ENCODE measurements around the gene MKKS.

MKKS gene

DNA sequence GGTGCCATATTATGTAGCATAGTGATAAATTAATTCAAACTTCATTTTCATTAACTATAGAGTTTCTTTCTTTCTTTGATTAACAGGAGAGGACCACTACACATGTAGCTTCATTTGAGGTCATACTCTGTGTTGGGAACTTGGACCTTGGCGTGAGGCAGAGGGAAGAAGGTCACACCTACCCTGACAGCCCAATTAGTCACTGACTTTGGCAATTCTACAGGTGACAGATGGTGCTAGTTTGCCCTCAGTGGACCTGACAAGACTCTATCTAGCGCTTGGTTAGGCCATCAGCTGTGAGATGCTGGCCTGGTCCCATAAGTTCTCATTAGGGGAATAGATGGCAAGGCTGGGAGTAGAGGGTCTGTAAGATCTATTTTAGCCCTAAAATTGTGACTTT is 15.2 kb upstream of the MKKS start:
- no peak overlapping the region for H3K4me3 ChIP-seq (ENCODE audit: low read depth, low read length)
- peaks cover 13% of the 10 kb centered on the region for H3K4me1 ChIP-seq (ENCODE audit: control insufficient read depth, insufficient read depth, low read length)
- H3K36me3 ChIP-seq (ENCODE audit: control insufficient read depth, insufficient read depth, low read length), result no peaks in the 10 kb centered on the region
- no peaks in the 10 kb centered on the region for H3K27me3 ChIP-seq (ENCODE audit: control insufficient read depth, insufficient read depth, low read length)
- no peak overlapping the region for H3K9ac ChIP-seq (ENCODE audit: low read depth, low read length)
- H3K9me3 ChIP-seq (ENCODE audit: control insufficient read depth, insufficient read depth, low read length), result no peaks in the 10 kb centered on the region
- no peak overlapping the region for H3K27ac ChIP-seq (ENCODE audit: low read depth, low read length)

DNA sequence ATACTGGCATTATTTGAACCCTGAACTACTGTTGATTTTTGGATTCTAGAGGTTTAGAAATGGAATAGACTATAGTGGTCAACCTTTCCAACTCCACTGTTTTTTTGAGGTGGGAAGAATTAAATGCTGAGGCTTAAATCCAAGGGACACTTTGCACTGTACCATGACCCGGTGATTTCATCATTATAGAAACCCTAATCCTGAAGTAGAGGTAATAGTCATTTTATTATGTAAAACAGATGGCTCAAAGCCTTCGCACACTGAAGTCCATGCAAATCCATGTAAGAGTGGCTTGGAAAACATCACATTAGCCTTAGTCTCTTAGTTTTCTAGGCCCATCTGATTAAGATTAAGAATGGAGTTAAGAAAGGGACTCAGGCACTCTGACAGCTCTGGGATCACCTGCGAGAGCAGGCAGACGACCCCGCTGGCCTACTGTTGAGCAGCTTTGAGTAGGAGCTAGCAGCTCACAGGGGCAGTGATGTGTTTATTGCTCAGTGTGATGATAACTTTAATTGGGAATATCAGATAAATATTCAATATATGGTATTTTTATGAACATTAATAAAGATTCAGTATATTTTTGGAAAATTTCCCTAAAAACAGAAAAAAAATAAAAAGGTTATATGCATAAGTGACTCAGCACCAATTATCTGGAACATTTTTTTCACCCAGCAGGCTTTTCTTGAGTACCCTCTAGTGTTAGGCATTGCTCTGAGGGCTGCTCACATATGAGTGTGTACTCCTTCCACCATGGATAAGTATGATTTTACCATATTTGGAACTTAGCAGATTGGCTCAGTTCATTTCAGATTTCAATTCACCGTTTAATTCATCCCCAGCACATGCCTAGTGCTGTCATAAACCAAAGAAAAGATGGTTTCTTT is 14.5 kb upstream of the MKKS start:
- peaks cover 9% of the 10 kb centered on the region for H3K4me1 ChIP-seq (ENCODE audit: control insufficient read depth, insufficient read depth, low read length)
- H3K9ac ChIP-seq (ENCODE audit: low read depth, low read length), result no peak overlapping the region
- no peaks in the 10 kb centered on the region for H3K27me3 ChIP-seq (ENCODE audit: control insufficient read depth, insufficient read depth, low read length)
- peak overlapping the region; percentile 24 for H3K27ac ChIP-seq (ENCODE audit: low read depth, low read length)
- no peaks in the 10 kb centered on the region for H3K9me3 ChIP-seq (ENCODE audit: control insufficient read depth, insufficient read depth, low read length)
- H3K36me3 ChIP-seq (ENCODE audit: control insufficient read depth, insufficient read depth, low read length), result no peaks in the 10 kb centered on the region
- no peak overlapping the region for H3K4me3 ChIP-seq (ENCODE audit: low read depth, low read length)

DNA sequence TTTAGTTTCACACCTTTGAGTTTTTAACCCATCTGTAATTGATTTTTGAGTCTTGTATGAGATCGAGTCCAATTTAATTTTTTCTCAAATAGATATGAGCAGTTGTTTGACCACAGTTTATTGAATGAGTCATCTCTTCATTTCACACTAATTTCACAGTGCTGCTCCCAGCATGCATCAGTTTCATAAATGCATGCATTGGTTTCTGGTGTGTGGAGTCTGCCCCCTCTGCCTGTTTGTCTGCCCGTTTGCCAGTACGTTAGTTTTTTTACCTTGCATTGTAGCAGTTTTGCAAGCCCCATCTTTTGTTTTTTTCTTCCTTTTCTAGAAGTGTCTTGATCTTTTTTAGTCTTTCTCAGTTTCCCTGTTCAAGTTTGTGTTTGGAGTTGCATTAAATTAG is 13.0 kb upstream of the MKKS start:
- Histone ChIP-seq H3K27ac (ENCODE audit: low read depth, low read length) (no peak overlapping the region), H3K4me1 (ENCODE audit: control insufficient read depth, insufficient read depth, low read length) (peaks cover 9% of the 10 kb centered on the region), H3K9ac (ENCODE audit: low read depth, low read length) (no peak overlapping the region)

GRCh38 chr20:10445758-10446157 is 11.7 kb upstream of the MKKS start:
- no peaks in the 10 kb centered on the region for H3K27me3 ChIP-seq (ENCODE audit: control insufficient read depth, insufficient read depth, low read length)
- no peak overlapping the region for H3K4me3 ChIP-seq (ENCODE audit: low read depth, low read length)
- no peaks in the 10 kb centered on the region for H3K9me3 ChIP-seq (ENCODE audit: control insufficient read depth, insufficient read depth, low read length)
- no peak overlapping the region for H3K9ac ChIP-seq (ENCODE audit: low read depth, low read length)
- peaks cover 9% of the 10 kb centered on the region for H3K4me1 ChIP-seq (ENCODE audit: control insufficient read depth, insufficient read depth, low read length)
- H3K36me3 ChIP-seq (ENCODE audit: control insufficient read depth, insufficient read depth, low read length), result no peaks in the 10 kb centered on the region
- no peak overlapping the region for H3K27ac ChIP-seq (ENCODE audit: low read depth, low read length)

More for the DNA sequence above, 13.0 kb upstream of the MKKS start:
- no peaks in the 10 kb centered on the region for H3K27me3 ChIP-seq (ENCODE audit: control insufficient read depth, insufficient read depth, low read length)
- H3K4me3 ChIP-seq (ENCODE audit: low read depth, low read length), result no peak overlapping the region
- H3K9me3 ChIP-seq (ENCODE audit: control insufficient read depth, insufficient read depth, low read length), result no peaks in the 10 kb centered on the region
- H3K36me3 ChIP-seq (ENCODE audit: control insufficient read depth, insufficient read depth, low read length), result no peaks in the 10 kb centered on the region

DNA sequence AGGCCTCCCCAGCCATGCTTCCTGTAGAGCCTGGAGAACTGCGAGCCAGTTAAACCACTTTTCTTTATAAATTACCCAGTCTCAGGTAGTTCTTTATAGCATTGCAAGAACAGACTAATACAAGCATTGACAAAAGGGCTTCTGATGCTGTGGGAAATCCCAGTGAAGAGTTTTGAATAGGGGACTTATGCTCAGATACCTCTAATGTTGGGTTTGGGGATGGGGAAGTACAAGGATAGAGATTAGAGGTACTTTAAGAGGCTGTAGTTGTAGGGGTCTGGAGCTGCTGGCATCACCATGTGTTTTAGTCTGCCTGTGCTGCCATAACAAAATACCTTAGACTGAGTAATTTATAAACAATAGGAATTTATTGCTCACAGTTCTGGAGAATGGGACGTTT is 9.9 kb upstream of the MKKS start:
- Histone ChIP-seq H3K9me3 (ENCODE audit: control insufficient read depth, insufficient read depth, low read length) (no peaks in the 10 kb centered on the region), H3K27ac (ENCODE audit: low read depth, low read length) (no peak overlapping the region), H3K9ac (ENCODE audit: low read depth, low read length) (no peak overlapping the region), H3K4me3 (ENCODE audit: low read depth, low read length) (no peak overlapping the region), H3K4me1 (ENCODE audit: control insufficient read depth, insufficient read depth, low read length) (peaks cover 9% of the 10 kb centered on the region), H3K36me3 (ENCODE audit: control insufficient read depth, insufficient read depth, low read length) (no peaks in the 10 kb centered on the region), H3K27me3 (ENCODE audit: control insufficient read depth, insufficient read depth, low read length) (no peaks in the 10 kb centered on the region)

GRCh38 chr20:10438217-10438616 is 4.2 kb upstream of the MKKS start:
- Histone ChIP-seq H3K4me1 (ENCODE audit: control insufficient read depth, insufficient read depth, low read length) (0 out of 2 replicates have a peak, but pooled peaks cover 5% of the 10 kb centered on the region), H3K36me3 (ENCODE audit: control insufficient read depth, insufficient read depth, low read length) (no peaks in the 10 kb centered on the region), H3K9ac (ENCODE audit: low read depth, low read length) (no peak overlapping the region), H3K4me3 (ENCODE audit: low read depth, low read length) (no peak overlapping the region), H3K27me3 (ENCODE audit: control insufficient read depth, insufficient read depth, low read length) (no peaks in the 10 kb centered on the region), H3K9me3 (ENCODE audit: control insufficient read depth, insufficient read depth, low read length) (no peaks in the 10 kb centered on the region), H3K27ac (ENCODE audit: low read depth, low read length) (no peak overlapping the region)

DNA sequence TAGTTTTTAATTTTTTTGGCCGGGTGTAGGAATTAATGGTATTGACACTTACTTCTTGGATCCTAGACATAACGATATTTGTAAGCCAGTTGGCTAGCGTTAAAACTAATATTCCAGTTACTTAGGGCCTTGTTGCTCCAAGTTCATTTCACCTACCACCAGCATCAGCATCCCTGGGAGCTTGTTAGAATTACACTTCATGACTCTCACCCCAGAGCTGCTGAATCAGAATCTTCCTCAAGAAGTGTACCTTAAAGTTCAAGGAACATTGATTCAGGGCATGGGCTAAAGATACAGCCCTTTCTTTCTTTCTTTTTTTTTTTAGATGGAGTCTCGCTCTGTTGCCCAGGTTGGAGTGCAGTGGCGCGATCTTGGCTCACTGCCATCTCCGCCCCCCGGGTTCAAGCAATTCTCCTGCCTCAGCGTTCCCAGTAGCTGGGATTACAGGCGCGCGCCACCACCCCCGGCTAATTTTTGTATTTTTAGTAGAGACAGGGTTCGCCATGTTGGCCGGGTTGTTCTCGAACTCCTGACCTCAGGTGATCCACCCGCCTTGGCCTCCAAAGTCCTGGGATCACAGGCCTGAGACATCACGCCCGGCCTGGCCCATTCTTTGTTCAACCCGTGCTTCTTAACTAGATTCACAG is 2.2 kb upstream of the MKKS start:
- Histone ChIP-seq H3K36me3 (ENCODE audit: control insufficient read depth, insufficient read depth, low read length) (no peaks in the 10 kb centered on the region), H3K9ac (ENCODE audit: low read depth, low read length) (no peak overlapping the region), H3K27me3 (ENCODE audit: control insufficient read depth, insufficient read depth, low read length) (no peaks in the 10 kb centered on the region), H3K27ac (ENCODE audit: low read depth, low read length) (no peak overlapping the region), H3K4me3 (ENCODE audit: low read depth, low read length) (peak overlapping the region; percentile 92), H3K4me1 (ENCODE audit: control insufficient read depth, insufficient read depth, low read length) (0 out of 2 replicates have a peak, but pooled peaks cover 5% of the 10 kb centered on the region), H3K9me3 (ENCODE audit: control insufficient read depth, insufficient read depth, low read length) (no peaks in the 10 kb centered on the region)

DNA sequence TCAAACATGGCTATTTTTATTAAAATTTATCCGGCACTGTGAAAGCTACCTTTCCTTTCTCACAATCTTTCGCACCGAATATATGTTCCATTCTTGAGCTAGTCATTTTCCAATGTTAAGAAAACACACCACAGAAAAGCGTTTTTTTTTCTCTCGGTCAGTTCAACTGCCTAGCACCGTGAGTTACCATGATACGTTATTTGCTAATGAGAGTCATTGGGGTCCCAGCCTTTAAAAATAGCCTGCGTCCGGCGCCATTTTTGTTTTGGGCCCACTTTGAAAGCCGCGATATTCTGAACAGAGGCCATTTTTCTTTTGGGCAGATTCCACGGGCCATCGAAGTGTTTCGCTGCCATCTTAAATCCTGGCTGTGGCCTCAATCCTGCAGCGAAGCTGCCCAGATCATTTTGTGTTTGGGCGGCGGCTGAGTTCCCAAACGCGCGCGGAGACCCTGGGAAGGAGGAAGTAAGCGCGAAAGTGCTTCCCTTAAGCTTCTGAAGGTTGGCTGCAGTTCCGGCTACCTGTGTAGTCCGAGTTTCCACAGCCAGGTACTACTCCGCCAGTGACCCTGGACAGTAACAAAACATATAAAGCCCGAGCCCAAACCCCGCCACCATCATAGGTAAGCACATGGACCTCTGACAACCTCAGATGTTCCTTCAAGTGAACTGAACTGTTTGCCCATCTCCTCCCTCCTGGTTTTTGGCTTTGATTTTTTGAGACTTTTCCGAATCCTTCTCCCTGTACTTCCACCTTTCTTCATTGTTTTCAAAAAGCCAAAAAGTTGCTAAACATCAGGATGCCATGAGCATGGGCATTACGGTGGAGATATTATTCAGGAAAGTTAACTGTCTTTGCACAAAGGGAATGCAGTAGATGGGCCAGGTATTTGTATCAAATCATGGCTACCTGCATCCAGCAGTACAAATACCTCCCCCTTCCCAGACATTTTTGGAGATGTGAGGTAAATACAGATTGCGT is 1.1 kb upstream of the MKKS start, which contains the start of gene SLX4IP:
Gene SLX4IP, plus strand, starts transcription at position 474 of the 981 bp plus-strand sequence. CDS start 22,900 bp downstream, outside the sequence.
- no peaks in the 10 kb centered on the region for H3K36me3 ChIP-seq (ENCODE audit: control insufficient read depth, insufficient read depth, low read length)
- H3K4me3 ChIP-seq (ENCODE audit: low read depth, low read length), result peak within 1 kb of the TSS; percentile 92
- H3K9ac ChIP-seq (ENCODE audit: low read depth, low read length), result peak within 1 kb of the TSS; percentile 91
- peak within 1 kb of the TSS; percentile 97 for H3K27ac ChIP-seq (ENCODE audit: low read depth, low read length)
- H3K27me3 ChIP-seq (ENCODE audit: control insufficient read depth, insufficient read depth, low read length), result no peaks in the 10 kb centered on the region
- peaks cover 6% of the 10 kb centered on the region for H3K4me1 ChIP-seq (ENCODE audit: control insufficient read depth, insufficient read depth, low read length)
- no peaks in the 10 kb centered on the region for H3K9me3 ChIP-seq (ENCODE audit: control insufficient read depth, insufficient read depth, low read length)

- Histone ChIP-seq H3K4me3 (ENCODE audit: low read depth, low read length) (peak overlapping the region; percentile 92), H3K9me3 (ENCODE audit: control insufficient read depth, insufficient read depth, low read length) (no peaks in the 10 kb centered on the region)
These were observed 427 bp upstream of the MKKS start for GRCh38 chr20:10434467-10434831.

GRCh38 chr20:10433014-10433622 is 904 bp downstream of the MKKS start:
- Histone ChIP-seq H3K9me3 (ENCODE audit: control insufficient read depth, insufficient read depth, low read length) (no peaks in the 10 kb centered on the region), H3K4me1 (ENCODE audit: control insufficient read depth, insufficient read depth, low read length) (peaks cover 20% of the 10 kb centered on the region), H3K9ac (ENCODE audit: low read depth, low read length) (peak overlapping the region; percentile 91), H3K36me3 (ENCODE audit: control insufficient read depth, insufficient read depth, low read length) (0 out of 2 replicates have a peak, but pooled peaks cover 3% of the 10 kb centered on the region), H3K4me3 (ENCODE audit: low read depth, low read length) (peak overlapping the region; percentile 92), H3K27ac (ENCODE audit: low read depth, low read length) (peak overlapping the region; percentile 97), H3K27me3 (ENCODE audit: control insufficient read depth, insufficient read depth, low read length) (no peaks in the 10 kb centered on the region)

More at GRCh38 chr20:10434467-10434831, 427 bp upstream of the MKKS start:
- H3K27ac ChIP-seq (ENCODE audit: low read depth, low read length), result peak overlapping the region; percentile 97
- peak overlapping the region; percentile 91 for H3K9ac ChIP-seq (ENCODE audit: low read depth, low read length)
- peaks cover 13% of the 10 kb centered on the region for H3K4me1 ChIP-seq (ENCODE audit: control insufficient read depth, insufficient read depth, low read length)
- H3K27me3 ChIP-seq (ENCODE audit: control insufficient read depth, insufficient read depth, low read length), result no peaks in the 10 kb centered on the region
- no peaks in the 10 kb centered on the region for H3K36me3 ChIP-seq (ENCODE audit: control insufficient read depth, insufficient read depth, low read length)

Measured in HUES48 (cell line).